C4-2B (cell line): ENCODE results near the gene TRPM5.

Experiments used
- H3K27ac ChIP-seq: fragments of 450-650 bp; 2 replicates; pipeline ENCODE4 v1.5.1; 2017
- ZFX ChIP-seq: fragments of 450-650 bp; IDR thresholded peaks from 2 replicates; pipeline ENCODE4 v1.6.1; 2017
- TF ChIP-seq, protein P1 (sequence below): fragments of 450-650 bp; conservative IDR thresholded peaks from 2 replicates; pipeline ENCODE4 v1.5.1; 2017; ENCODE audit warnings: mild to moderate bottlenecking

Gene TRPM5

GRCh38 chr11:2419638-2420501 lies 24.4 kb downstream of the TRPM5 start:
- H3K27ac ChIP-seq: no peak overlapping the region
- no peak for TF ChIP-seq ZFX
- TF ChIP-seq, protein P1, sequence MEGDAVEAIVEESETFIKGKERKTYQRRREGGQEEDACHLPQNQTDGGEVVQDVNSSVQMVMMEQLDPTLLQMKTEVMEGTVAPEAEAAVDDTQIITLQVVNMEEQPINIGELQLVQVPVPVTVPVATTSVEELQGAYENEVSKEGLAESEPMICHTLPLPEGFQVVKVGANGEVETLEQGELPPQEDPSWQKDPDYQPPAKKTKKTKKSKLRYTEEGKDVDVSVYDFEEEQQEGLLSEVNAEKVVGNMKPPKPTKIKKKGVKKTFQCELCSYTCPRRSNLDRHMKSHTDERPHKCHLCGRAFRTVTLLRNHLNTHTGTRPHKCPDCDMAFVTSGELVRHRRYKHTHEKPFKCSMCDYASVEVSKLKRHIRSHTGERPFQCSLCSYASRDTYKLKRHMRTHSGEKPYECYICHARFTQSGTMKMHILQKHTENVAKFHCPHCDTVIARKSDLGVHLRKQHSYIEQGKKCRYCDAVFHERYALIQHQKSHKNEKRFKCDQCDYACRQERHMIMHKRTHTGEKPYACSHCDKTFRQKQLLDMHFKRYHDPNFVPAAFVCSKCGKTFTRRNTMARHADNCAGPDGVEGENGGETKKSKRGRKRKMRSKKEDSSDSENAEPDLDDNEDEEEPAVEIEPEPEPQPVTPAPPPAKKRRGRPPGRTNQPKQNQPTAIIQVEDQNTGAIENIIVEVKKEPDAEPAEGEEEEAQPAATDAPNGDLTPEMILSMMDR: peak; percentile 74

DNA sequence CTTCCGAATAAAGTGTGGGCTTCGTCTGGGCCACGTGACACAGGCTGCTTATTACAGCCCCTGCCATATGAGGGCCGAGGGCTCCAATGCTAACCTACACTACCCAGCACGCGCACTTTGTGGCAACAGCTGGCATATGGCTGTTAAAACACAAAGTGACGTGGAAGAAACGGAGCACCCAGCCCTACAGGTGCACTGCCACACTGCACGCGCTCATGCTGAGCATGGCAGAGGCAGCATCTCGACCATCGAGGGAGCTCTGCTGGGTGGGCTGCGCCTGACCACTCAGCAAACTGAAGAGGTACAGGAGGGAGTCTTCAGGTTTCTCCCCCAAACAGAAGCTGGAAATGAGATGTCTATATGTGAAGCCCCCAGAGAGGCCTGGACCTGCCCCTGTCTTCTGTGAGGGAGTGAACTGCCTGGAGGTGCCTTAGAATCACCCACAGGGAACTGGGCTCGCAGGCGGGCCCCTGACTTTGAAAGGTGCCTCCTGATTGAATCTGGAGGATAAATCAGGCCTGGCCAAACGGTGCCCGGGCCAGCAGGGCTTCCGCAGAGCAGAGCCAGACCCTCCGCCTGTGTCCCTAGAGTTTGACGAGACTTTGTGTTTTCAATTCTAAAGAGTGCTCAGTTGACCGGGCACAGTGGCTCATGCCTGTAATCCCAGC lies 25.5 kb downstream of the TRPM5 start:
- H3K27ac ChIP-seq: no peak overlapping the region
- TF ChIP-seq, protein P1: no peak
- TF ChIP-seq ZFX: no peak

- no peak overlapping the region for H3K27ac ChIP-seq
- TF ChIP-seq, protein P1: no peak
- TF ChIP-seq ZFX: no peak
Measured at GRCh38 chr11:2417856-2418692, 26.2 kb downstream of the TRPM5 start.

DNA sequence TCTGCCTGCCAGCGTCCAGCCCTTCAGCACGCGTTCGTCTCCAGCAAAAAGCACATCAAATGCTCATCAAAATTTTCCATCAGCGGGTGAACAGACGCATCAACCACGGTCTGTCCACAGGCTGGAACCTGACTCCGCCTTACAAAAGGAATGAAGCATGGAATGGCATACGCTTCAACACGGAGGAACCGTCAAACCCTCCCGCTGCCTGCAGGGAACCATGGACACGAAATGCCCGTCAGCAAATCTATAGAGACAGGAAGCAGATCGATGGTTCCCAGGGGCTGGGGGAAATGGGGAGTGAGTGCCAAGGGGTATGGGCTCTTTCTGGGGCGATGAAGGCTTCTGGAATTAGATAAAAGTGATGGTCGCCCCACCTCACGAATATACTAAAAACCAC lies 27.5 kb downstream of the TRPM5 start:
- H3K27ac ChIP-seq: no peak overlapping the region
- TF ChIP-seq ZFX: no peak

- TF ChIP-seq, protein P1: no peak; the same call in 1 of the 2 replicates
- no peak for TF ChIP-seq ZFX
- no peak overlapping the region for H3K27ac ChIP-seq
Measured at GRCh38 chr11:2415601-2416380, 28.5 kb downstream of the TRPM5 start.

GRCh38 chr11:2415171-2415570 lies 29.1 kb downstream of the TRPM5 start:
- TF ChIP-seq ZFX: no peak
- TF ChIP-seq, protein P1: no peak

GRCh38 chr11:2414616-2415015 lies 29.7 kb downstream of the TRPM5 start:
- H3K27ac ChIP-seq: no peak overlapping the region
- TF ChIP-seq, protein P1: no peak
- no peak for TF ChIP-seq ZFX

More at GRCh38 chr11:2415171-2415570, 29.1 kb downstream of the TRPM5 start:
- no peak overlapping the region for H3K27ac ChIP-seq
